K562 (cell line): ENCODE measurements around the gene CDH3. TPM values are rescaled to one million over a fixed set of nuclear protein-coding genes. Genes with fewer than 3 reads are reported as not detected.

Experiments used
- ATAC-seq: fragments of 200-7000 bp; cut with Tn5 transposase; 3 replicates; pipeline ENCODE4 v1.9.1; 2020; ENCODE audit warnings: moderate library complexity
- BruUV-seq: library from RNA; stranded (reverse); fragments of 400-500 nt; replicated peaks from 2 replicates; lab custom pipeline; 2021; lab: Mats Ljungman, UMichigan
- CTCF ChIA-PET: fragments of 300-600 bp; formaldehyde crosslinking; extraction: SDS; loops from one replicate; lab custom pipeline; 2021; ENCODE audit warnings: low intra/inter-chr PET ratio; lab: Yijun Ruan, JAX
- POLR2A ChIA-PET: fragments of 300-600, 350-650 bp; sonication (Branson Sonifier 250); formaldehyde crosslinking; extraction: SDS; loops from one replicate; lab custom pipeline; 2021; ENCODE audit warnings: antibody characterized with exemption, inconsistent platforms; lab: Yijun Ruan, JAX
- DNase-seq, 4 experiments: peaks; one replicate each; pipeline versions ENCODE4 v3.0.0 to v3.0.0-alpha.2; 2011 to 2018; ENCODE audit warnings: low spot score in 3 of 4, mixed read lengths in 3 of 4; ENCODE audit errors: extremely low read depth in 1 of 4
- FAIRE-seq: peaks from 2 replicates; lab custom pipeline; 2011; peaks lifted over from hg19 to GRCh38; lab: Jason Lieb, UNC
- H2AFZ ChIP-seq: 2 replicates; pipeline ENCODE4 v1.6.0; 2011; ENCODE audit warnings: low read depth, low read length, control low read depth, inconsistent platforms
- H3K27ac ChIP-seq: fragments of 200-600 bp; 3 replicates; pipeline ENCODE4 v1.8.0; 2011; ENCODE audit warnings: low read depth, mild to moderate bottlenecking, control low read depth, inconsistent platforms, low read length, moderate library complexity, mixed read lengths; ENCODE audit errors: extremely low read depth
- H3K27me3 ChIP-seq, 2 experiments: fragments of 300-600 bp in 1 of 2; 2 replicates in 1 of 2; 3 replicates in 1 of 2; pipeline versions ENCODE4 v1.6.0 to v1.8.0; 2011; ENCODE audit warnings: inconsistent platforms in 2 of 2, low read length in 2 of 2, mild to moderate bottlenecking in 1 of 2, mixed read lengths in 1 of 2, moderate library complexity in 1 of 2; ENCODE audit not compliant: control insufficient read depth in 2 of 2, insufficient read depth in 2 of 2
- H3K36me3 ChIP-seq: fragments of 300-600 bp; 3 replicates; pipeline ENCODE4 v1.8.0; 2011; ENCODE audit warnings: mild to moderate bottlenecking, low read length, inconsistent platforms; ENCODE audit not compliant: control insufficient read depth, insufficient read depth
- H3K4me1 ChIP-seq, 2 experiments: fragments of 200-600 bp in 1 of 2; replicated peaks in 1 of 2; 2 replicates in 1 of 2; 3 replicates in 1 of 2; pipeline versions ENCODE4 v1.5.1 to v1.8.0; 2011; ENCODE audit warnings: inconsistent platforms in 2 of 2, low read length in 2 of 2, mild to moderate bottlenecking in 1 of 2, mixed read lengths in 1 of 2, moderate library complexity in 1 of 2; ENCODE audit not compliant: control insufficient read depth in 2 of 2, insufficient read depth in 2 of 2
- H3K4me2 ChIP-seq: 2 replicates; pipeline ENCODE4 v1.6.1; 2011; ENCODE audit warnings: low read length, control low read depth, inconsistent platforms, mixed read lengths; ENCODE audit not compliant: insufficient read depth
- H3K4me3 ChIP-seq: fragments of 200-600 bp; sonication (generic), shearing (Covaris generic); 2 replicates; pipeline ENCODE4 v1.5.1; 2016; ENCODE audit warnings: control low read depth, inconsistent platforms
- H3K79me2 ChIP-seq: fragments of 200-600 bp; 3 replicates; pipeline ENCODE4 v1.8.0; 2011; ENCODE audit warnings: low read length, inconsistent platforms; ENCODE audit not compliant: control insufficient read depth, insufficient read depth
- H3K9ac ChIP-seq, 2 experiments: 2 replicates each; pipeline versions ENCODE4 v1.6.0 to v1.6.1; 2011; ENCODE audit warnings: low read depth in 2 of 2, low read length in 2 of 2, control low read depth in 1 of 2, inconsistent platforms in 1 of 2, mild to moderate bottlenecking in 1 of 2, mixed read lengths in 1 of 2; ENCODE audit not compliant: insufficient read depth in 1 of 2
- H3K9me1 ChIP-seq: one replicate; pipeline ENCODE4 v1.6.0; 2011; ENCODE audit warnings: inconsistent platforms, mild to moderate bottlenecking, low read length, moderate library complexity; ENCODE audit not compliant: control insufficient read depth, insufficient read depth
- H3K9me3 ChIP-seq: replicated peaks from 2 replicates; pipeline ENCODE4 v1.5.1; 2011; ENCODE audit warnings: low read depth, low read length, inconsistent platforms; ENCODE audit not compliant: control insufficient read depth, insufficient read depth
- H4K20me1 ChIP-seq: replicated peaks from 2 replicates; pipeline ENCODE4 v1.6.1; 2011; ENCODE audit warnings: low read length, inconsistent platforms, mixed read lengths; ENCODE audit not compliant: control insufficient read depth, insufficient read depth
- FOXM1 ChIP-seq, 2 experiments: fragments of 450-650 bp in 1 of 2; sonication (generic) in 1 of 2; formaldehyde crosslinking in 1 of 2; IDR thresholded peaks; 2 replicates each; pipeline versions ENCODE4 v1.6.1 to v1.9.0; 2017 to 2022; ENCODE audit warnings: low read depth in 2 of 2, mild to moderate bottlenecking in 2 of 2, missing genetic modification reagents in 1 of 2, moderate library complexity in 1 of 2
- GABPB2 ChIP-seq: fragments of 250-450 bp; sonication (Bioruptor Pico); conservative IDR thresholded peaks from 2 replicates; pipeline ENCODE4 v1.5.1; 2021; ENCODE audit warnings: mild to moderate bottlenecking
- HNRNPLL ChIP-seq: fragments of 200-400 bp; formaldehyde crosslinking; IDR thresholded peaks from 2 replicates; pipeline ENCODE4 v1.6.1; 2017; ENCODE audit warnings: low read length, low read depth, mild to moderate bottlenecking; ENCODE audit not compliant: poor library complexity, severe bottlenecking
- KDM5B ChIP-seq: fragments of 200-600 bp; sonication (generic); IDR thresholded peaks from 2 replicates; pipeline ENCODE4 v1.6.1; 2012; ENCODE audit warnings: low read depth, mild to moderate bottlenecking, moderate library complexity, low read length, control low read depth, inconsistent platforms; ENCODE audit not compliant: insufficient replicate concordance
- L3MBTL2 ChIP-seq: fragments of 450-650 bp; IDR thresholded peaks from 2 replicates; pipeline ENCODE4 v1.6.1; 2016; ENCODE audit warnings: mild to moderate bottlenecking, moderate library complexity
- MEIS2 ChIP-seq: fragments of 450-650 bp; IDR thresholded peaks from 2 replicates; pipeline ENCODE4 v1.6.1; 2014; ENCODE audit warnings: mild to moderate bottlenecking; ENCODE audit not compliant: partially characterized antibody
- MXI1 ChIP-seq: IDR thresholded peaks from 2 replicates; pipeline ENCODE4 v1.6.1; 2011; ENCODE audit warnings: low read depth, mild to moderate bottlenecking, improper control_type of control experiment, low read length
- NCOR1 ChIP-seq: fragments of 450-650 bp; IDR thresholded peaks from 2 replicates; pipeline ENCODE4 v1.6.1; 2016; ENCODE audit warnings: mild to moderate bottlenecking, moderate library complexity
- NR3C1 ChIP-seq: sonication (generic); formaldehyde crosslinking; IDR thresholded peaks from 2 replicates; pipeline ENCODE4 v1.8.1; 2022; ENCODE audit warnings: missing genetic modification reagents
- SMARCC2 ChIP-seq: fragments of 450-650 bp; IDR thresholded peaks from 2 replicates; pipeline ENCODE4 v1.6.1; 2017; ENCODE audit warnings: antibody characterized with exemption, moderate library complexity, mild to moderate bottlenecking, low read depth
- STAT5B ChIP-seq: fragments of 250-450 bp; sonication (Bioruptor Pico); IDR thresholded peaks from 2 replicates; pipeline ENCODE4 v1.8.0; 2021; ENCODE audit warnings: mild to moderate bottlenecking, inconsistent platforms
- TAF9B ChIP-seq: fragments of 450-650 bp; IDR thresholded peaks from 2 replicates; pipeline ENCODE4 v1.6.1; 2018; ENCODE audit warnings: mild to moderate bottlenecking; ENCODE audit not compliant: partially characterized antibody
- TCF3 ChIP-seq: sonication (generic); formaldehyde crosslinking; IDR thresholded peaks from 2 replicates; pipeline ENCODE4 v1.4.0; 2020; ENCODE audit warnings: mild to moderate bottlenecking, missing genetic modification reagents
- ZNF174 ChIP-seq: fragments of 250-450 bp; sonication (Bioruptor Pico); IDR thresholded peaks from 2 replicates; pipeline ENCODE4 v1.4.0; 2020; ENCODE audit warnings: mild to moderate bottlenecking
- ZNF282 ChIP-seq: sonication (generic); formaldehyde crosslinking; IDR thresholded peaks from 2 replicates; pipeline ENCODE4 v1.8.1; 2023; ENCODE audit warnings: missing genetic modification reagents
- ZNF316 ChIP-seq: fragments of 450-650 bp; IDR thresholded peaks from 2 replicates; pipeline ENCODE4 v1.6.1; 2016
- ZNF431 ChIP-seq: sonication (generic); formaldehyde crosslinking; IDR thresholded peaks from 2 replicates; pipeline ENCODE4 v1.8.0; 2022; ENCODE audit warnings: mild to moderate bottlenecking, missing genetic modification reagents
- WGBS: fragments of 100-300 bp; shearing (Covaris generic); methylation state at CpG from one replicate; pipeline ENCODE4 v1.1.6; 2016; ENCODE audit warnings: low coverage, mixed read lengths; ENCODE audit not compliant: insufficient coverage; ENCODE audit errors: missing lambda C conversion rate; 5-methylcytosine and 5-hydroxymethylcytosine counted together
- in situ Hi-C: fragments of 300-500 bp; cut with MboI; formaldehyde crosslinking; loops from 4 replicates; pipeline ENCODE4 v1.15.0; 2018; ENCODE audit warnings: inconsistent platforms, mixed read lengths
- intact Hi-C: fragments of 100-400 bp; cut with micrococcal nuclease; formaldehyde crosslinking; loops from 2 replicates; pipeline ENCODE4 v1.14.2; 2022
- polyA plus RNA-seq, 8 experiments: library from polyadenylated mRNA; depleted of rRNA in 4 of 8; stranded (reverse) in 5 of 8; unstranded in 3 of 8; fragments of >200 nt; fragmentation: Nextera tagmentation in 2 of 8; fragmentation: Illumina TruSeq in 1 of 8; extraction: Ambion mirVana in 2 of 8; extraction: Trizol in 1 of 8; gene quantifications; 2 replicates each; pipeline versions ENCODE4 v1.2.1 to v1.2.3, GENCODE V29; 2011 to 2014; ENCODE audit warnings: inconsistent platforms in 1 of 8, missing spikeins in 1 of 8
- total RNA-seq, 7 experiments: library from RNA; depleted of rRNA in 6 of 7; stranded (reverse); fragments of >200 nt in 6 of 7; fragmentation: Illumina TruSeq in 2 of 7; extraction: Trizol in 2 of 7; gene quantifications; 2 replicates each; pipeline versions ENCODE4 v1.2.1 to v1.2.3, GENCODE V29; 2011 to 2021; ENCODE audit warnings: low replicate concordance in 1 of 7
- TF ChIP-seq, protein P1 (sequence below), 3 experiments: fragments of 200-800 bp in 1 of 3; fragments of 250-450 bp in 1 of 3; fragments of 450-650 bp in 1 of 3; sonication (Bioruptor Pico) in 1 of 3; sonication (Bioruptor generic) in 1 of 3; formaldehyde crosslinking in 1 of 3; IDR thresholded peaks; 2 replicates each; pipeline versions ENCODE4 v1.6.1 to v1.8.0; 2016 to 2022; ENCODE audit warnings: mild to moderate bottlenecking in 2 of 3, missing genetic modification characterization in 2 of 3, missing compliant biosample characterization in 1 of 3, moderate library complexity in 1 of 3

Gene CDH3
- total and polyA plus RNA-seq, 9 of the 15 experiments (the other 6 are each of a cell fraction or from before 2014, with no cell fraction given): 0.06 to 0.09 TPM; not detected in 7

DNA sequence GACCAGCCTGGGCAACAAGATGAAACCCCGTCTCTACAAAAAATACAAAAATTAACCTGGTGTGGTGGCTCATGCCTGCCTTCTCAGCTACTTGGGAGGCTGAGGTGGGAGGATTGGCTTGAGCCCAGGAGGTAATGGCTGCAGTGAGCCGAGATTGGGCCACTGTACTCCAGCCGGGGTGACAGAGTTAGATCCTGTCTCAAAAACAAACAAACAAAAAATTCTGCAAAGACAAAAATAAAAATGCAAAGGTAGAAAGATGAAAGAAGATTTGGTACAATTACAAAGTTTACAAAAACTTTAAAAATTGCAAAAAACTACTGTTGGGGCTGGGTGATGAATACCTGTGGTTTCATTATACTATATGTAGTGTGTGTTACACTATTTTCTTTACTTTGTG lies 86.5 kb downstream of the CDH3 start (continued):
- TF ChIP-seq, protein P1, sequence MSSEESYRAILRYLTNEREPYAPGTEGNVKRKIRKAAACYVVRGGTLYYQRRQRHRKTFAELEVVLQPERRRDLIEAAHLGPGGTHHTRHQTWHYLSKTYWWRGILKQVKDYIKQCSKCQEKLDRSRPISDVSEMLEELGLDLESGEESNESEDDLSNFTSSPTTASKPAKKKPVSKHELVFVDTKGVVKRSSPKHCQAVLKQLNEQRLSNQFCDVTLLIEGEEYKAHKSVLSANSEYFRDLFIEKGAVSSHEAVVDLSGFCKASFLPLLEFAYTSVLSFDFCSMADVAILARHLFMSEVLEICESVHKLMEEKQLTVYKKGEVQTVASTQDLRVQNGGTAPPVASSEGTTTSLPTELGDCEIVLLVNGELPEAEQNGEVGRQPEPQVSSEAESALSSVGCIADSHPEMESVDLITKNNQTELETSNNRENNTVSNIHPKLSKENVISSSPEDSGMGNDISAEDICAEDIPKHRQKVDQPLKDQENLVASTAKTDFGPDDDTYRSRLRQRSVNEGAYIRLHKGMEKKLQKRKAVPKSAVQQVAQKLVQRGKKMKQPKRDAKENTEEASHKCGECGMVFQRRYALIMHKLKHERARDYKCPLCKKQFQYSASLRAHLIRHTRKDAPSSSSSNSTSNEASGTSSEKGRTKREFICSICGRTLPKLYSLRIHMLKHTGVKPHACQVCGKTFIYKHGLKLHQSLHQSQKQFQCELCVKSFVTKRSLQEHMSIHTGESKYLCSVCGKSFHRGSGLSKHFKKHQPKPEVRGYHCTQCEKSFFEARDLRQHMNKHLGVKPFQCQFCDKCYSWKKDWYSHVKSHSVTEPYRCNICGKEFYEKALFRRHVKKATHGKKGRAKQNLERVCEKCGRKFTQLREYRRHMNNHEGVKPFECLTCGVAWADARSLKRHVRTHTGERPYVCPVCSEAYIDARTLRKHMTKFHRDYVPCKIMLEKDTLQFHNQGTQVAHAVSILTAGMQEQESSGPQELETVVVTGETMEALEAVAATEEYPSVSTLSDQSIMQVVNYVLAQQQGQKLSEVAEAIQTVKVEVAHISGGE (CRISPR knock-in tag; IDR thresholded peaks at IDR 0.05): no peak
- TF ChIP-seq HNRNPLL (no peak), MXI1 (no peak), ZNF174 (CRISPR knock-in tag) (no peak), ZNF316 (no peak)

DNA sequence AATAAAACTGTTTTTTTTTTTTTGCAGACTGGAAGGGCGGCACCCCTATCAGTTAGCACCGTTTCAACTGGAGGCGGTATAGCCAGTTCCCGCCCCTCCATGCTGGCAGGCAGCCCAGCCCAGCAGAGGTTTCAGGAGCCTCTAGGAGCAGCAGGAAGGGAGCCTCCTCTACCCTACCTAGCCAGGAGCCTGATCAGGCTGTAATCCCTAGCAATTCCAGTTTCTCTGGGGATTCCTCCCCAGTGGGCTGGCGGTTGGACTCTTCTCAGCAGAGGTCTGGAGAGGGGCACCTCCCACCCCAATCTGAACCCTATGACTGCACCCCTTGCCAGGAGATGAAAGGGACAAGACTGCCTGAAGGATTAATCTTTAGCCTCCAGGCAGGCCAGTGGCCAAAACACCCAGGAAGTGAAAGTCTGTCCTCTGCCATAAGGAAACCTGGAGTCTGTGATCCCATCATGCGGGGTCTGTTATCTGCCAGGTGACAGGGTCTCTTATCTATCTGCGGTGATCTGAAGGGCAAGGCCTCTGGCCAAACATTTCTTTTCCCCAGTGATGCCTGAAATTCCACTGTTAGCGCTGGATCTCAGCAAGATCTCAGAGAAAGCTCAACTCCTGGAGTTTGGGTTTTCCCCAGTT lies 87.1 kb downstream of the CDH3 start:
- intact Hi-C loops (no loop called here), in situ Hi-C loops (no loop called here)
- ATAC-seq: peak; percentile 98
- ChIA-PET CTCF (no interaction called here), POLR2A (interaction anchor here (0.9 kb wide), 1 partner anchor 22 kb away, joined by 3 read pairs; no protein-coding TSS in a partner anchor)
- Histone ChIP-seq H2AFZ (peak overlapping the region; percentile 79), H3K79me2 (no peaks in the 10 kb centered on the region), H3K27me3 (no peaks in the 10 kb centered on the region), H3K27ac (peak overlapping the region; percentile 77), H3K9ac (peak overlapping the region; percentile 43 to 57; a peak in 3 of 4 replicates), H3K4me2 (peak overlapping the region; percentile 66), H3K4me3 (peak overlapping the region; percentile 17; the same call in 1 of the 2 replicates), H3K36me3 (no peaks in the 10 kb centered on the region), H3K4me1 (peaks cover 28 to 32% of the 10 kb centered on the region in 2 experiments), H3K9me3 (no peaks in the 10 kb centered on the region), H4K20me1 (no peaks in the 10 kb centered on the region), H3K9me1 (no peaks in the 10 kb centered on the region)
- DNase-seq: peak; percentile 84 to 91 (median 88)
- peak; percentile 87 for FAIRE-seq
- WGBS: 0% methylated on average over 8 of the region's 8 CpGs
- BruUV-seq: no TSS peak
- TF ChIP-seq GABPB2 (CRISPR knock-in tag) (no peak), L3MBTL2 (peak; percentile 18; the same call in 1 of the 2 replicates), TAF9B (no peak), ZNF282 (no peak), SMARCC2 (peak; percentile 61; the same call in 1 of the 2 replicates), ZNF431 (CRISPR knock-in tag) (no peak), MEIS2 (peak; percentile 51), STAT5B (no peak), FOXM1 (IDR thresholded peaks at IDR 0.05; ENCODE audit: low read depth) (0 out of 2 replicates have a peak, but pooled peaks have one; percentile 46), FOXM1 (CRISPR knock-in tag; IDR thresholded peaks at IDR 0.05; ENCODE audit: low read depth) (no peak), KDM5B (no peak), TCF3 (CRISPR knock-in tag) (peak; percentile 77), NCOR1 (peak; percentile 86), NR3C1 (no peak)
